ENCODE data around the gene MRPL12.

Gene MRPL12

DNA sequence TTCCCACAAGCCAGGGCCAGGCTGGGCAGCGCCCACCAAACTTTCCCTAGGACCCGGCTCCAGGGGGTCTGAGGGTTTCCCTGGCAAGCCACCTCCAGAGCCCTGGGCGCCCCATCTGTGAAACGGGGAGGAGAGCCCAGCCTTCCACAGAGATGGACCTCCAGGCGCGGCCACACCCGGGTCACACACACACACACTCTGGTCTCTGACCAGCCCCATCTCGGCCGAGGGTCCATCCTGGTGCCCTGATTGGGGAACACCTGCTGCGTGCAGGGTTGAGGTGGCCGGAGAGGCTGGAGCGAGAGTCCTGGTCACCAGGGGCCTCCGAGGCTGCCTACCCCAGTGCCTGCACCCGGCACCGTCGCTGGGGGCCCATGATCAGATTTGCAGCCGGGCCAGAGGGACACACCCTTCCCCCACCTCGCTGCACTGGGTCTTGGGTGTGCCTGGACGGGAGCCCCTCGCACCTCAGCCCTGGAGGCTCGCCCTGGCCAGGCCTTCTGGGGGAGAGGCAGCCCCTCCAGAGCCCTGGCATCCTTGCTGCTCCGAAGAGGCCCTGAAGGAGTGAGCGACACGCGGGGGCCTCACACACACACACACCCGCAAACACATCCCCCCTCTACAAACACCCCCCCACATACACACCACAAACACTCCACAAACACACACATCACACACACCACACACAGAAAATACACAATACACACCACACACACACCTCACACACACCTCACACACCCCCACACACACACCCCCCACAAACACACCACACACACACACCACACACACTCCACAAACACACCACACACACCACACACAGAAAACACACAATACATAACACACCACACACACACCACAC lies 38.7 kb downstream of the MRPL12 start:
- DNase-seq = no peak

All from GF-D8 (cell line).